Measurements from ENCODE around the gene TTC29. TPM values are rescaled to one million over a fixed set of nuclear protein-coding genes. Genes with fewer than 3 reads are reported as not detected.
"Not testable (repeated sequence)": the region's sequence is repeated elsewhere in the genome, so short reads cannot be mapped to it uniquely, and the experiment has no call there.

Gene TTC29
- polyA plus RNA-seq, 4 donors: 1.1 to 1.6 (median 1.4) TPM

- no peak for DNase-seq (ENCODE audit: low read depth in 4 of 4, low spot score in 2 of 4)
Measured at GRCh38 chr4:146883070-146883469, 62.6 kb downstream of the TTC29 start.

- no peak for DNase-seq (ENCODE audit: low read depth in 4 of 4, low spot score in 2 of 4)
Measured at GRCh38 chr4:146857298-146857697, 88.4 kb downstream of the TTC29 start.

DNA sequence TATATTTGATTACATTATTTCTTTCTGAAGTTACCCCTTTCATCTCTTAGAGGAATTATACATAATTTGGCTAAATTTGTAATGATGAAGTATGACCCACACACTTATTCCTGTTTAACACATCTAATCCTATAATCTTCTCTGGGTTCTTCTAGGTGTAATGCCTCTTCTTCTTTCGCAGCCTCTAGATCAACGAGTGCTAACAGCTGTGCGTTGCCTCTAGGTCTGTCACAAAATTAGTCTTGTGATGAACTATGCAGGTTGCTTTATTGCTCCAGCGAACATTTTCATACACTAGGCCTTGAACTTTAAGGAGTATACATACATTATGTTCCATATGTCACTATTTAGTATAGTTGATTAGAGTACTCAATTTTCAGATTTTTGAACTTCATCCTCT is 89.9 kb downstream of the TTC29 start:
- DNase-seq (ENCODE audit: low read depth in 4 of 4, low spot score in 2 of 4): no peak

- no peak for DNase-seq (ENCODE audit: low read depth in 4 of 4, low spot score in 2 of 4)
Measured at GRCh38 chr4:146852360-146852759, 93.3 kb downstream of the TTC29 start.

- DNase-seq (ENCODE audit: low read depth in 4 of 4, low spot score in 2 of 4): no peak
Measured at GRCh38 chr4:146847345-146847744, 98.3 kb downstream of the TTC29 start.

DNA sequence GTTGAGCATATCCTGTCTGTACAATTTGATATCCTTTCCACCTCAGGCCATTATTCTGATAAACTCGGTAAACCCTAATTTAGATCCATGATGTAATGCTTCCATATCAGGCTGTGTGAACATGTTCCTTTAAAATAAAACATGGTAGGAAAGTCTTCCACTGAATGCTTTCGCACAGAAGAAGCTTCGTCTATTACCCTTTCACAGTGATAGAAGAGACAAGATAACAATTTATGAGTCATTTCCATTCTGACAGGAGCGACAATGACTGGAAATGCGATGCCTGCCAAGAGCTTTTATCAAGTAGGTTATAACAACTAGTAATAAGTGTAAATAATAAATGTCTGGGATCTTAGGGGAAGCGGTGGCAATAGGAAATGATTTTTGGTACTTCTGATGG is 98.8 kb downstream of the TTC29 start:
- DNase-seq (ENCODE audit: low read depth in 4 of 4, low spot score in 2 of 4): no peak

GRCh38 chr4:146844761-146845160 is 100.9 kb downstream of the TTC29 start:
- no peak for DNase-seq (ENCODE audit: low read depth in 4 of 4, low spot score in 2 of 4)

GRCh38 chr4:146842876-146843275 is 102.8 kb downstream of the TTC29 start:
- DNase-seq (ENCODE audit: low read depth in 4 of 4, low spot score in 2 of 4): no peak

DNA sequence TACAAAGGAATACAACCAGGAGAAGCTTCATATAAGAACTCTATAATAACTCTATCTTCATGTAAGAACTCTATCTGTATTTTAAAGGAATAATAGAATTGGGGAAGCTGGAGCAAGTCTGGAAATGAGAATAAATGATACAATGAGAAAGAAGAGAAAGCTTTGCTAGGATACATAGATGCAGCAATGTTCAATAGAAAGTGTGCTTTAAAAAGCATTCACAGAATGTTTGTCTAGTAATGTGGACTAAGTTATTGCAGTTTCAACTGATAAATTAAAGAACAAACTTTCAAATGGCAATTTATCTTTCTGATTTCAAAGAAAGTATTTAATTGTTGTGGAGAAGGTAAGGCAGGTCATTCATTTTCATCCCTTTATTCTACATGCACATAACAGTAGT is 104.9 kb downstream of the TTC29 start:
- DNase-seq (ENCODE audit: low read depth in 4 of 4, low spot score in 2 of 4): no peak

- DNase-seq (ENCODE audit: low read depth in 4 of 4, low spot score in 2 of 4): no peak
Measured at GRCh38 chr4:146835096-146835495, 110.6 kb downstream of the TTC29 start.

- DNase-seq (ENCODE audit: low read depth in 4 of 4, low spot score in 2 of 4): no peak
Measured at GRCh38 chr4:146834263-146835034, 111.2 kb downstream of the TTC29 start.

DNA sequence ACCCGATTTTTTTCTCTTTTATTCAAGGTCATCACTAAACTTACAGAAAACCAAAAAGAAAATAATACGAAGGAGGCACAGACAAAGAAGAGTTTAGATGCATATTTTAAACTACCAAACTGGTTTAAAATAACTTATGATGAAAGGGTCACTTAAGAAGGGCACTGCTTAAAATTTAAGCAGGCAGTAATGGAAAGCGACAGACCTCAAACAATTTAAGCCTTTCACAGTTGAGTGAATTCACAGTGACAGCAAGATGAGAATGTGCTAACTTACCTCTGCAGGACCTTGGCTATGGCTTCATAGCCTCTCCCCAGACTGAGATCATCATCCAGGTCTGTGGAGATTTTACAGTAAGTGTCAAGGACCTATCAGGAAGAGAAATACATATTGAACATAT is 112.1 kb downstream of the TTC29 start:
- DNase-seq (ENCODE audit: low read depth in 4 of 4, low spot score in 2 of 4): no peak

DNA sequence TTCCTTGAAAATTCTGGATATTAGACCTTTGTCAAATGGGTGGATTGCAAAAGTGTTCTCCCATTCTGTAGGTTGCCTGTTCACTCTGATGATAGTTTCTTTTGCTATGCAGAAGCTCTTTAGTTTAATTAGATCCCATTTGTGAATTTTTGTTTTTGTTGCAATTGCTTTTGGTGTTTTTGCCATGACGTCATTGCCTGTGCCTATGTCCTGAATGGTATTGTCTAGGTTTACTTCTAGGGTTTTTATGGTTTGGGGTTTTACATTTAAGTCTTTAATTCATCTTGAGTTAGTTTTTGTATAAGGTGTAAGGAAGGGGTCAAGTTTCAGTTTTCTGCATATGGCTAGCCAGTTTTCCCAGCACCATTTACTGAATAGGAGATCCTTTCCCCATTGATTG is 122.7 kb downstream of the TTC29 start:
- DNase-seq (ENCODE audit: low read depth in 4 of 4, low spot score in 2 of 4): not testable (repeated sequence)

DNA sequence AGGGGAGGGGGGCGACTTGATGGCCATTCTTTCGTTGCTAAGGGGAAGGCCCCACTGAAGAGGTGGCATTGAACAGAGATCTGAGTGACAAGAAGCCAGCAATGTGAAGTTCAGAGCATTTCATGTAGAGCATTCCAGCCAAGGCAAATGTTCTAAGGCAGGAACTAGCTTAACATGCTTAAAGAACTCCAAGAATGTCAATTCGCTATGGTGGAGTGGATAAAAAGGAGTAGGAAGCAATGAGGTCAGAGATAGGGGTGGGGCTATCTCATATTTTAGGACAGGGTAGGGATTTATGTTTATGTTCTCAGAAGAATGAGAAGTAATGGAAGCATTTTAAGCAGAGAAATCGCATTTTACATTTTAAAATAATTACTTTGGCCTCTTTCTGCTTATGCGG is 130.9 kb downstream of the TTC29 start:
- no peak for DNase-seq (ENCODE audit: low read depth in 4 of 4, low spot score in 2 of 4)

- DNase-seq (ENCODE audit: low read depth in 4 of 4, low spot score in 2 of 4): no peak
Measured at GRCh38 chr4:146795711-146796110, 150.0 kb downstream of the TTC29 start.

- no peak for DNase-seq (ENCODE audit: low read depth in 4 of 4, low spot score in 2 of 4)
Measured at GRCh38 chr4:146793727-146794126, 151.9 kb downstream of the TTC29 start.

DNA sequence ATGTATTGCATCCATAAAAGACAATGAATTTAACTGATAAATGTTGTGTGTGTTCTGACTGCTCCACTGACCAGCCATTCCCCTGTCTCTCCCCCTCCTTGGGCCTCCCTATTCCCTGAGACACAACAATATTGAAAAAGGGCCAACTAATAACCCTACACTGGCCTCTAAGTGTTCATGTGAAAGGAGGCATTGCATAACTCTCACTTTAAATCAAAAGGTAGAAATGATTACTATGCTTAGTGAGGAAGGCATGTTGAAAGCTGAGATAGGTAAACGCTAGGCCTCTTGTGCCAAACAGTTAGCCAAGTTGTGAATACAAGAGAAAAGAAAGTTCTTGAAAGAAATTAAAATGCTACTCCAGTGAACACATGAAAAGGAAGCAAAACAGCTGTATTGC is 154.2 kb downstream of the TTC29 start:
- DNase-seq (ENCODE audit: low read depth in 4 of 4, low spot score in 2 of 4): no peak

- DNase-seq (ENCODE audit: low read depth in 4 of 4, low spot score in 2 of 4): no peak
Measured at GRCh38 chr4:146790515-146790914, 155.1 kb downstream of the TTC29 start.

GRCh38 chr4:146787731-146788130 is 157.9 kb downstream of the TTC29 start:
- no peak for DNase-seq (ENCODE audit: low read depth in 4 of 4, low spot score in 2 of 4)

DNA sequence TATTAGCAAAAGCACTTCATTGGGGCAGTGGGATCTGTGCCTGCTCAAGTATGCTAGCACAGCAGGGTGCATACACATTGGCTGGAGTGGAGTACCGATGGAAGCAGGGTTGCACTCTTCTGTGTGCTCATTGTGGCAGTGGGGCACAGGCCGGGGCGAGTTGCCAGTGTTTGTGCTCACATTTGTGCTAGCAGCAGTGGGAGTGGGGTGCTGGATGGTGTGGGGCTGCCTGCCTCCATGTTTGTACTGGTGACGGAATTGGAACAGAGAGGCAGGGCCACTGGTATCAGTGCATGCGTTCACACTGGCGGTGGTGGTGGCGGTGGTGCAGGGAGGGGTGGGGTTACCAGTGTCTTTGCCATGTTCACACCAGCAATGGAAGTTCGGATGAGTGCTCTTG is 169.0 kb downstream of the TTC29 start:
- no peak for DNase-seq (ENCODE audit: low read depth in 4 of 4, low spot score in 2 of 4)

DNA sequence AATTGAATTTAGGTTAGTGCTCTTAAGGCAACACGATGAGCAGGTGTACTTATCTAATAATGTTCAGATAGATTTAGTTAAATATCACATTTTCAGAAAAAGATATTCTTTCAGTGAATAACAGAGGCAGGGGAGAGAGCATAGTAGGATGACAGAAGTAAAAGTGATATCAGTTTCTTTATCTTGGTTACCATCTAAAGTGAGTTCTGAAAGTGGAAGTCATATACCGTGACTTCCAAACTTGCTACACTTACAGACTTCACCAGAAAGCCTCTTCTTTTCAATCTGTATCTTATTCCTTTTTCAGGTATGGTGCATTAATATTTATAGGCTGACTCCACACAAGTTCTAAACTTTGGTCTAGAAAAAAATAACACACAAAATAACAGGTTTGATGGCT is 182.1 kb downstream of the TTC29 start:
- DNase-seq (ENCODE audit: low read depth in 4 of 4, low spot score in 2 of 4): no peak

- no peak for DNase-seq (ENCODE audit: low read depth in 4 of 4, low spot score in 2 of 4)
Measured at GRCh38 chr4:146762016-146762415, 183.6 kb downstream of the TTC29 start.

GRCh38 chr4:146742416-146742815 is 203.2 kb downstream of the TTC29 start:
- DNase-seq (ENCODE audit: low read depth in 4 of 4, low spot score in 2 of 4): peak in 1 of 4 donors; percentile 0
